Neural progenitor cell (in vitro differentiated cells): ENCODE data around the gene DISC1.

Experiments used
- CTCF ChIP-seq: fragments of 200-600 bp; sonication (generic); IDR thresholded peaks from 2 replicates; pipeline ENCODE4 v1.5.1; 2017; ENCODE audit warnings: antibody characterized with exemption, mild to moderate bottlenecking
- EZH2 ChIP-seq: fragments of 200-600 bp; sonication (generic); IDR thresholded peaks from 2 replicates; pipeline ENCODE4 v1.6.1; 2017; ENCODE audit warnings: antibody characterized with exemption, mild to moderate bottlenecking, moderate library complexity
- EZH2phosphoT487 ChIP-seq: fragments of 200-600 bp; sonication (generic); IDR thresholded peaks from 2 replicates; pipeline ENCODE4 v1.6.1; 2017; ENCODE audit warnings: antibody characterized with exemption

- no peak for TF ChIP-seq CTCF
- TF ChIP-seq EZH2phosphoT487 = no peak
- TF ChIP-seq EZH2 = no peak
Measured at GRCh38 chr1:231962636-231963035, 336.0 kb downstream of the DISC1 start.
